ENCODE measurements around the gene FBRS.

Gene FBRS

DNA sequence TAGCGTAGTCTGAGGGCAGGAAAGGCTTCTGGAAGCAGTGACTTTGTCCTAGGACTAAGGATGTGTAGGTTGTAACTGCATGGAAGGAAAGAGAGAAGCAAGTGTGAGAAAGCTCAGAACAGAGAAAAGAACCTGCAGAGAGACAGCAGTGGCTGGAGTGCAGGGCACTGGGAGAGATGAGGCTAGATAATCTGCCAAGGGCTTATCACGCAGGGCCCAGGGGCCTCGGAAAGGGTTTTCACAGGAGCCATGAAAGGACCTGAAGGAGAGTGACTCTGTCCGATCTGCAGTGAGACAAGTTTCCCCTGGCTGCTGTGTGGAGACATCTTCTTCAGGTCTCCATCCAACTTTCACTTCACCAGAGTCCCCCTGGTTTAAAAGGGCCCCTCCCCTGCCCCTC is 33.7 kb downstream of the FBRS start:
- no peak for ATAC-seq
- TF ChIP-seq, protein P1, sequence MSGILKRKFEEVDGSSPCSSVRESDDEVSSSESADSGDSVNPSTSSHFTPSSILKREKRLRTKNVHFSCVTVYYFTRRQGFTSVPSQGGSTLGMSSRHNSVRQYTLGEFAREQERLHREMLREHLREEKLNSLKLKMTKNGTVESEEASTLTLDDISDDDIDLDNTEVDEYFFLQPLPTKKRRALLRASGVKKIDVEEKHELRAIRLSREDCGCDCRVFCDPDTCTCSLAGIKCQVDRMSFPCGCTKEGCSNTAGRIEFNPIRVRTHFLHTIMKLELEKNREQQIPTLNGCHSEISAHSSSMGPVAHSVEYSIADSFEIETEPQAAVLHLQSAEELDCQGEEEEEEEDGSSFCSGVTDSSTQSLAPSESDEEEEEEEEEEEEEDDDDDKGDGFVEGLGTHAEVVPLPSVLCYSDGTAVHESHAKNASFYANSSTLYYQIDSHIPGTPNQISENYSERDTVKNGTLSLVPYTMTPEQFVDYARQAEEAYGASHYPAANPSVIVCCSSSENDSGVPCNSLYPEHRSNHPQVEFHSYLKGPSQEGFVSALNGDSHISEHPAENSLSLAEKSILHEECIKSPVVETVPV (CRISPR knock-in tag; IDR thresholded peaks at IDR 0.05): no peak
- TF ChIP-seq RARB (CRISPR knock-in tag; IDR thresholded peaks at IDR 0.05) (no peak), ZNF8 (CRISPR knock-in tag; IDR thresholded peaks at IDR 0.05) (no peak), ISL1 (CRISPR knock-in tag; IDR thresholded peaks at IDR 0.05) (no peak)
- TF ChIP-seq, protein P2, sequence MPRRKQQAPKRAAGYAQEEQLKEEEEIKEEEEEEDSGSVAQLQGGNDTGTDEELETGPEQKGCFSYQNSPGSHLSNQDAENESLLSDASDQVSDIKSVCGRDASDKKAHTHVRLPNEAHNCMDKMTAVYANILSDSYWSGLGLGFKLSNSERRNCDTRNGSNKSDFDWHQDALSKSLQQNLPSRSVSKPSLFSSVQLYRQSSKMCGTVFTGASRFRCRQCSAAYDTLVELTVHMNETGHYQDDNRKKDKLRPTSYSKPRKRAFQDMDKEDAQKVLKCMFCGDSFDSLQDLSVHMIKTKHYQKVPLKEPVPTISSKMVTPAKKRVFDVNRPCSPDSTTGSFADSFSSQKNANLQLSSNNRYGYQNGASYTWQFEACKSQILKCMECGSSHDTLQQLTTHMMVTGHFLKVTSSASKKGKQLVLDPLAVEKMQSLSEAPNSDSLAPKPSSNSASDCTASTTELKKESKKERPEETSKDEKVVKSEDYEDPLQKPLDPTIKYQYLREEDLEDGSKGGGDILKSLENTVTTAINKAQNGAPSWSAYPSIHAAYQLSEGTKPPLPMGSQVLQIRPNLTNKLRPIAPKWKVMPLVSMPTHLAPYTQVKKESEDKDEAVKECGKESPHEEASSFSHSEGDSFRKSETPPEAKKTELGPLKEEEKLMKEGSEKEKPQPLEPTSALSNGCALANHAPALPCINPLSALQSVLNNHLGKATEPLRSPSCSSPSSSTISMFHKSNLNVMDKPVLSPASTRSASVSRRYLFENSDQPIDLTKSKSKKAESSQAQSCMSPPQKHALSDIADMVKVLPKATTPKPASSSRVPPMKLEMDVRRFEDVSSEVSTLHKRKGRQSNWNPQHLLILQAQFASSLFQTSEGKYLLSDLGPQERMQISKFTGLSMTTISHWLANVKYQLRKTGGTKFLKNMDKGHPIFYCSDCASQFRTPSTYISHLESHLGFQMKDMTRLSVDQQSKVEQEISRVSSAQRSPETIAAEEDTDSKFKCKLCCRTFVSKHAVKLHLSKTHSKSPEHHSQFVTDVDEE (CRISPR knock-in tag; IDR thresholded peaks at IDR 0.05): no peak
- TF ChIP-seq, protein P3, sequence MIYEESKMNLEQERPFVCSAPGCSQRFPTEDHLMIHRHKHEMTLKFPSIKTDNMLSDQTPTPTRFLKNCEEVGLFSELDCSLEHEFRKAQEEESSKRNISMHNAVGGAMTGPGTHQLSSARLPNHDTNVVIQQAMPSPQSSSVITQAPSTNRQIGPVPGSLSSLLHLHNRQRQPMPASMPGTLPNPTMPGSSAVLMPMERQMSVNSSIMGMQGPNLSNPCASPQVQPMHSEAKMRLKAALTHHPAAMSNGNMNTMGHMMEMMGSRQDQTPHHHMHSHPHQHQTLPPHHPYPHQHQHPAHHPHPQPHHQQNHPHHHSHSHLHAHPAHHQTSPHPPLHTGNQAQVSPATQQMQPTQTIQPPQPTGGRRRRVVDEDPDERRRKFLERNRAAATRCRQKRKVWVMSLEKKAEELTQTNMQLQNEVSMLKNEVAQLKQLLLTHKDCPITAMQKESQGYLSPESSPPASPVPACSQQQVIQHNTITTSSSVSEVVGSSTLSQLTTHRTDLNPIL (CRISPR knock-in tag; IDR thresholded peaks at IDR 0.05; ENCODE audit: low read depth): no peak

DNA sequence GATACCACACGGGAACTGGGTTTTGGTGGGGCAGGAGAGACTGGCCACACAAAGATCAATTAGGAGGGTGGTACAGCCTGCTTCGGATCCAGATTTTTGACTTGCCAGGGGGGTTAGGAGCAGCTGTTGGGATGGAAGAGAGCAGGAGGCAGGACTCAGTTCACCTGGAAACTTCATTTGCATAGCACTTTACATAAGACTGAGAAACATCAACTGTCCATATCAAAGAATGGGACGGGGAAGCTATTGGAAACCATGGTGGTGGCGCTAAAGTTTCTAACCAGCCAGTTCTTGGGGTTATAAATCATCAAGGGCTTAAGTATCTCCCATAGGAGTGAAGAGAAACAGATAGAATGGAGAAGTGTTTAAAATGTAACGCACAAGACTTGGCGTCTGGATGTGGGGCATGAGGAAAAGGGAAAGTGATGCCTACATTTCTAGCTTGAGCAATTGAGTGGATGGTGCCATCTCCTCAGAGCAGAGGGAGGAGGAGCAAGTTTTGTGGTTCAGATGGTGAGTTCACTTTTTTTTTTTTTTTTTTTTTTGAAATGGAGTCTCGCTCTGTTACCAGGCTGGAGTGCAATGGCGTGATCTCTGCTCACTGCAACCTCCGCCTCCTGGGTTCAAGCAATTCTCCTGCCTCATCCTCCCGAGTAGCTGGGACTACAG is 34.3 kb downstream of the FBRS start:
- no peak for ATAC-seq
- TF ChIP-seq, protein P4, sequence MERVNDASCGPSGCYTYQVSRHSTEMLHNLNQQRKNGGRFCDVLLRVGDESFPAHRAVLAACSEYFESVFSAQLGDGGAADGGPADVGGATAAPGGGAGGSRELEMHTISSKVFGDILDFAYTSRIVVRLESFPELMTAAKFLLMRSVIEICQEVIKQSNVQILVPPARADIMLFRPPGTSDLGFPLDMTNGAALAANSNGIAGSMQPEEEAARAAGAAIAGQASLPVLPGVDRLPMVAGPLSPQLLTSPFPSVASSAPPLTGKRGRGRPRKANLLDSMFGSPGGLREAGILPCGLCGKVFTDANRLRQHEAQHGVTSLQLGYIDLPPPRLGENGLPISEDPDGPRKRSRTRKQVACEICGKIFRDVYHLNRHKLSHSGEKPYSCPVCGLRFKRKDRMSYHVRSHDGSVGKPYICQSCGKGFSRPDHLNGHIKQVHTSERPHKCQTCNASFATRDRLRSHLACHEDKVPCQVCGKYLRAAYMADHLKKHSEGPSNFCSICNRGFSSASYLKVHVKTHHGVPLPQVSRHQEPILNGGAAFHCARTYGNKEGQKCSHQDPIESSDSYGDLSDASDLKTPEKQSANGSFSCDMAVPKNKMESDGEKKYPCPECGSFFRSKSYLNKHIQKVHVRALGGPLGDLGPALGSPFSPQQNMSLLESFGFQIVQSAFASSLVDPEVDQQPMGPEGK (CRISPR knock-in tag; IDR thresholded peaks at IDR 0.05; ENCODE audit: borderline replicate concordance): no peak
- TF ChIP-seq, protein P5, sequence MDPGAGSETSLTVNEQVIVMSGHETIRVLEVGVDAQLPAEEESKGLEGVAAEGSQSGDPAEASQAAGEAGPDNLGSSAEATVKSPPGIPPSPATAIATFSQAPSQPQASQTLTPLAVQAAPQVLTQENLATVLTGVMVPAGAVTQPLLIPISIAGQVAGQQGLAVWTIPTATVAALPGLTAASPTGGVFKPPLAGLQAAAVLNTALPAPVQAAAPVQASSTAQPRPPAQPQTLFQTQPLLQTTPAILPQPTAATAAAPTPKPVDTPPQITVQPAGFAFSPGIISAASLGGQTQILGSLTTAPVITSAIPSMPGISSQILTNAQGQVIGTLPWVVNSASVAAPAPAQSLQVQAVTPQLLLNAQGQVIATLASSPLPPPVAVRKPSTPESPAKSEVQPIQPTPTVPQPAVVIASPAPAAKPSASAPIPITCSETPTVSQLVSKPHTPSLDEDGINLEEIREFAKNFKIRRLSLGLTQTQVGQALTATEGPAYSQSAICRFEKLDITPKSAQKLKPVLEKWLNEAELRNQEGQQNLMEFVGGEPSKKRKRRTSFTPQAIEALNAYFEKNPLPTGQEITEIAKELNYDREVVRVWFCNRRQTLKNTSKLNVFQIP (CRISPR knock-in tag; IDR thresholded peaks at IDR 0.05; ENCODE audit: borderline replicate concordance, low read depth): no peak
- TF ChIP-seq BACH2 (CRISPR knock-in tag; IDR thresholded peaks at IDR 0.05; ENCODE audit: borderline replicate concordance): no peak
- no peak for TF ChIP-seq TOX (CRISPR knock-in tag; IDR thresholded peaks at IDR 0.05; ENCODE audit: borderline replicate concordance)
- no peak for TF ChIP-seq CSDC2 (CRISPR knock-in tag; IDR thresholded peaks at IDR 0.05)

DNA sequence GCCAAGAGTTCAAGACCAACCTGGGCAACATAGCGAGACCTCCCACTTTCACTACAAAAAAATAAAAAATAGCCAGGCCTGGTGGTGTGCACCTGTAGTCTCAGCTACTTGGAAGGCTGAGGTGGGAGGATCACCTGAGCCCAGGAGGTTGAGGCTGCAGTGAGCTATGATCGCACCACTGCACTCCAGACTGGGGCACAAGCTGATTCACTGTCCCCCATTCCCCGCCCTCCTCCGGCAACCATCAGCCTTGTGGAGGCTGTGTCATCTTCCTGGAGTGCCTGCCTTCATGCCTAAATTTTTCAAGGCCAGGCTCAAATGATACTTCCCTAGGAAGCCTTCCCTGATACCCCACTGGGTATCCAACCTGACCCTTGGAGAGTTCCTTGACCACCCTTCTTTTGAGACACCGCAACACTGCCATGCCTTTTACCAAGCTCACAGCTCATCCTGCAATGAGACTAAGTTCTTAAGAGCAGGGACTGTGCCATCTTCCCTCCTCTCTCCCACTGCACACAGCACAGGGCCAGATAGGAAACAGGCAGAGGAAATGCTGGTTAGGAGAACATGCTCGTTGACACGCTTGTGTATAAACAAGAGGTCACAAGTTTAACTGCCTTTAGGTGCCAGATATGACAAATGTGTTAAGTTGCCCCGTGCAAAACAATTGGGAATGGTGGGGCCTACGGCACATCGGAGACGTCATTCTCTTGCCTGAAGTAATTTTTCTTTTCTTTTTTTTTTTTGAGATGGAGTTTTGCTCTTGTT is 36.9 kb downstream of the FBRS start:
- no peak for ATAC-seq
- TF ChIP-seq, protein P3 (CRISPR knock-in tag; IDR thresholded peaks at IDR 0.05; ENCODE audit: low read depth): no peak
- TF ChIP-seq OSR1 (CRISPR knock-in tag; IDR thresholded peaks at IDR 0.05): no peak
- TF ChIP-seq PPARA (CRISPR knock-in tag; IDR thresholded peaks at IDR 0.05; ENCODE audit: borderline replicate concordance): no peak
- no peak for TF ChIP-seq ISL1 (CRISPR knock-in tag; IDR thresholded peaks at IDR 0.05)
- TF ChIP-seq BACH2 (CRISPR knock-in tag; IDR thresholded peaks at IDR 0.05; ENCODE audit: borderline replicate concordance): no peak
- TF ChIP-seq, protein P2 (CRISPR knock-in tag; IDR thresholded peaks at IDR 0.05): no peak
- no peak for TF ChIP-seq SNAI2 (CRISPR knock-in tag; IDR thresholded peaks at IDR 0.05)
- TF ChIP-seq ZNF70 (CRISPR knock-in tag; IDR thresholded peaks at IDR 0.05): no peak
- TF ChIP-seq ESRRG (CRISPR knock-in tag; IDR thresholded peaks at IDR 0.05): no peak
- no peak for TF ChIP-seq CSDC2 (CRISPR knock-in tag; IDR thresholded peaks at IDR 0.05)
- TF ChIP-seq, protein P1 (CRISPR knock-in tag; IDR thresholded peaks at IDR 0.05): no peak
- TF ChIP-seq, protein P4 (CRISPR knock-in tag; IDR thresholded peaks at IDR 0.05; ENCODE audit: borderline replicate concordance): no peak
- TF ChIP-seq ZFP30 (CRISPR knock-in tag; IDR thresholded peaks at IDR 0.05): no peak
- TF ChIP-seq TOX (CRISPR knock-in tag; IDR thresholded peaks at IDR 0.05; ENCODE audit: borderline replicate concordance): no peak

Data from SK-N-SH treated with all-trans-retinoic acid at 6 μM for 48 hours (cell line).